Endothelial cell of umbilical vein (primary cell): ENCODE measurements around the gene LAMA4. TPM values are rescaled to one million over a fixed set of nuclear protein-coding genes. Genes with fewer than 3 reads are reported as not detected.
"Not testable (repeated sequence)": the region's sequence is repeated elsewhere in the genome, so short reads cannot be mapped to it uniquely, and the experiment has no call there.

Experiments
- BruUV-seq: library from RNA; stranded (reverse); fragments of 400-500 nt; replicated peaks from 2 replicates; lab custom pipeline; 2021; lab: Mats Ljungman, UMichigan
- CTCF ChIA-PET: fragments of 300-600, 350-600 bp; sonication (Branson Sonifier 250); formaldehyde crosslinking; loops from one replicate; lab custom pipeline; 2021; ENCODE audit warnings: antibody characterized with exemption, inconsistent platforms; lab: Charles Lee
- POLR2A ChIA-PET: fragments of 300-600, 350-600 bp; sonication (Branson Sonifier 250); formaldehyde crosslinking; loops from one replicate; lab custom pipeline; 2021; ENCODE audit warnings: antibody characterized with exemption, inconsistent platforms; lab: Charles Lee
- DNase-seq: peaks from one replicate; pipeline ENCODE4 v3.0.0-alpha.2; 2011; ENCODE audit warnings: low read depth, low spot score
- FAIRE-seq: peaks from 2 replicates; lab custom pipeline; 2011; peaks lifted over from hg19 to GRCh38; lab: Jason Lieb, UNC
- H2AFZ ChIP-seq: 2 replicates; pipeline ENCODE4 v1.6.0; 2012; ENCODE audit warnings: low read depth, low read length, control low read depth, inconsistent platforms
- H3K27ac ChIP-seq: 2 replicates; pipeline ENCODE4 v1.5.1; 2011; ENCODE audit warnings: low read depth, mild to moderate bottlenecking, control low read depth, low read length, moderate library complexity; ENCODE audit not compliant: insufficient read depth
- H3K27me3 ChIP-seq, 2 experiments: 2 replicates each; pipeline versions ENCODE4 v1.6.0 to v1.6.1; 2011; ENCODE audit warnings: low read length in 2 of 2, mixed read lengths in 1 of 2; ENCODE audit not compliant: control insufficient read depth in 2 of 2, insufficient read depth in 2 of 2
- H3K36me3 ChIP-seq, 2 experiments: 2 replicates in 1 of 2; 3 replicates in 1 of 2; pipeline ENCODE4 v1.5.1; 2011; ENCODE audit warnings: low read length in 2 of 2, mild to moderate bottlenecking in 1 of 2, moderate library complexity in 1 of 2; ENCODE audit not compliant: control insufficient read depth in 2 of 2, insufficient read depth in 2 of 2; ENCODE audit errors: extremely low read depth in 1 of 2
- H3K4me1 ChIP-seq: 3 replicates; pipeline ENCODE4 v1.5.1; 2011; ENCODE audit warnings: mild to moderate bottlenecking, low read length; ENCODE audit not compliant: control insufficient read depth, insufficient read depth; ENCODE audit errors: extremely low read depth
- H3K4me2 ChIP-seq: 2 replicates; pipeline ENCODE4 v1.6.1; 2011; ENCODE audit warnings: low read length, control low read depth, mixed read lengths; ENCODE audit not compliant: insufficient read depth
- H3K4me3 ChIP-seq, 3 experiments: fragments of 200-600 bp in 1 of 3; sonication (generic), shearing (Covaris generic) in 1 of 3; replicated peaks in 1 of 3; 2 replicates each; pipeline ENCODE4 v1.5.1; 2011 to 2016; ENCODE audit warnings: control low read depth in 3 of 3, low read length in 3 of 3, mild to moderate bottlenecking in 2 of 3, inconsistent platforms in 1 of 3, low read depth in 1 of 3, moderate library complexity in 1 of 3; ENCODE audit not compliant: insufficient read depth in 1 of 3
- H3K79me2 ChIP-seq: 2 replicates; pipeline ENCODE4 v1.6.0; 2012; ENCODE audit warnings: low read length, inconsistent platforms; ENCODE audit not compliant: control insufficient read depth, insufficient read depth
- H3K9ac ChIP-seq: replicated peaks from 2 replicates; pipeline ENCODE3; 2011; ENCODE audit warnings: low read length, control low read depth; ENCODE audit not compliant: insufficient read depth; ENCODE audit errors: extremely low read depth
- H3K9me1 ChIP-seq: replicated peaks from 3 replicates; pipeline ENCODE4 v1.6.0; 2011; ENCODE audit warnings: mild to moderate bottlenecking, low read length; ENCODE audit not compliant: control insufficient read depth, insufficient read depth; ENCODE audit errors: extremely low read depth
- H3K9me3 ChIP-seq: replicated peaks from 2 replicates; pipeline ENCODE4 v1.5.1; 2012; ENCODE audit warnings: low read length, inconsistent platforms; ENCODE audit not compliant: control insufficient read depth, insufficient read depth
- H4K20me1 ChIP-seq: replicated peaks from 2 replicates; pipeline ENCODE3; 2011; ENCODE audit warnings: mild to moderate bottlenecking, low read length; ENCODE audit not compliant: control insufficient read depth, insufficient read depth; ENCODE audit errors: extremely low read depth
- JUN ChIP-seq: IDR thresholded peaks from 2 replicates; pipeline ENCODE4 v1.6.1; 2011; ENCODE audit warnings: borderline replicate concordance, low read depth; ENCODE audit not compliant: insufficient read length, insufficient read depth
- POLR2AphosphoS5 ChIP-seq: IDR thresholded peaks from 2 replicates; pipeline ENCODE4 v1.6.1; 2012; ENCODE audit warnings: low read depth, mild to moderate bottlenecking, control low read depth, low read length, moderate library complexity; ENCODE audit not compliant: insufficient read depth
- dilution Hi-C: fragments of 300-500 bp; cut with MboI; formaldehyde crosslinking; loops from one replicate; pipeline ENCODE4 v1.15.0; 2019; ENCODE audit warnings: low sequenced_read_pairs; ENCODE audit not compliant: extremely low pct_ligation_motif_present
- intact Hi-C: fragments of 100-400 bp; cut with micrococcal nuclease; formaldehyde crosslinking; loops from one replicate; pipeline ENCODE4 v1.10.0; 2022
- polyA plus RNA-seq, 4 experiments: library from polyadenylated mRNA; depleted of rRNA in 3 of 4; stranded (reverse) in 3 of 4; unstranded in 1 of 4; fragments of >200 nt; gene quantifications; 2 replicates each; pipeline versions ENCODE4 v1.2.1 to v1.2.3, GENCODE V29; 2011 to 2012; ENCODE audit warnings: missing spikeins in 1 of 4
- total RNA-seq: library from RNA; stranded (reverse); gene quantifications from 2 replicates; pipeline ENCODE4 v1.2.3, GENCODE V29; 2021

The LAMA4 gene
- total and polyA plus RNA-seq, 2 donors (not counting 3 experiments of a cell fraction or from before 2014, with no cell fraction given) = 384 to 629 TPM

GRCh38 chr6:112106562-112106961, 147.8 kb downstream of the LAMA4 start:
- ChIA-PET CTCF (no interaction called here), POLR2A (no interaction called here)
- Histone ChIP-seq H3K4me2 (no peak overlapping the region), H3K9me1 (no peaks in the 10 kb centered on the region), H3K36me3 (peaks cover 30 to 41% of the 10 kb centered on the region in 2 experiments), H2AFZ (no peak overlapping the region), H3K4me3 (no peak overlapping the region), H4K20me1 (no peaks in the 10 kb centered on the region), H3K4me1 (peaks cover 22% of the 10 kb centered on the region), H3K27me3 (no peaks in the 10 kb centered on the region), H3K27ac (no peak overlapping the region), H3K9me3 (no peaks in the 10 kb centered on the region), H3K9ac (no peak overlapping the region), H3K79me2 (no peaks in the 10 kb centered on the region)
- intact Hi-C loops = no loop called here
- BruUV-seq = no TSS peak
- dilution Hi-C loops = no loop called here
- DNase-seq (no peak), FAIRE-seq (no peak)
- TF ChIP-seq POLR2AphosphoS5 (peak; percentile 13), JUN (no peak)

GRCh38 chr6:112106026-112106425, 148.3 kb downstream of the LAMA4 start:
- dilution Hi-C loops, H3K79me2 ChIP-seq, CTCF ChIA-PET, H3K9me3 ChIP-seq, POLR2A ChIA-PET, H3K27me3 ChIP-seq, H2AFZ ChIP-seq, H4K20me1 ChIP-seq, H3K4me3 ChIP-seq, H3K9ac ChIP-seq, H3K27ac ChIP-seq, BruUV-seq, H3K4me2 ChIP-seq, H3K9me1 ChIP-seq, DNase-seq, intact Hi-C loops, FAIRE-seq: not testable (repeated sequence)
- Histone ChIP-seq H3K4me1 (peaks cover 24% of the 10 kb centered on the region), H3K36me3 (peaks cover 28 to 37% of the 10 kb centered on the region in 2 experiments)
